GM10248 (cell line): Measurements from ENCODE around the gene TGFB1.
A peak's percentile ranks its signal among the peaks of the same experiment; 100 is the strongest.

ENCODE experiments used
- CTCF ChIA-PET: fragments of 300-600 bp; sonication (Branson Sonifier 250); formaldehyde crosslinking; extraction: SDS; loops from one replicate; lab custom pipeline; 2021; ENCODE audit warnings: antibody characterized with exemption; lab: Yijun Ruan, JAX
- POLR2A ChIA-PET: fragments of 350-650 bp; sonication (Branson Sonifier 250); formaldehyde crosslinking; extraction: SDS; loops from one replicate; lab custom pipeline; 2020; ENCODE audit warnings: antibody characterized with exemption; lab: Yijun Ruan, JAX
- DNase-seq: peaks from one replicate; pipeline ENCODE4 v3.0.0; 2012; ENCODE audit errors: extremely low spot score
- CTCF ChIP-seq: IDR thresholded peaks from 2 replicates; pipeline ENCODE4 v1.5.1; 2012; ENCODE audit warnings: mild to moderate bottlenecking, low read depth; ENCODE audit errors: extremely low read depth, missing control alignments, control extremely low read depth

TGFB1 gene

GRCh38 chr19:41310033-41310831 lies 43.5 kb downstream of the TGFB1 start, which contains the start of gene CCDC97:
CCDC97 (plus strand) TSS chr19:41310172; CDS start chr19:41310311, 139 bp downstream.
- ChIA-PET POLR2A (interaction anchor here (0.7 to 1.0 kb wide), 2 partner anchors 13 to 42 kb away, joined by 3 to 4 read pairs; no protein-coding TSS in a partner anchor), CTCF (interaction anchor here (1.0 to 6.3 kb wide), 4 partner anchors 15 to 107 kb away, joined by 3 to 124 read pairs (median 28); no protein-coding TSS in a partner anchor)
- DNase-seq = peak; percentile 93
- TF ChIP-seq CTCF = no peak

- POLR2A ChIA-PET = interaction anchor here (0.7 to 1.8 kb wide), 3 partner anchors 12 to 45 kb away, joined by 3 to 7 read pairs (median 4); partner anchors contain the start of gene HNRNPUL1
- CTCF ChIA-PET = interaction anchor here (0.6 to 6.3 kb wide), 30 partner anchors 8 to 664 kb away, joined by 3 to 124 read pairs (median 5); partner anchors contain the start of gene HNRNPUL1
- no peak for TF ChIP-seq CTCF
- DNase-seq = no peak
Measured at GRCh38 chr19:41309180-41310032, 44.3 kb downstream of the TGFB1 start.

GRCh38 chr19:41308450-41309179 lies 45.1 kb downstream of the TGFB1 start:
- peak; percentile 98 for TF ChIP-seq CTCF
- CTCF ChIA-PET = interaction anchor here (0.6 to 6.3 kb wide), 37 partner anchors 8 to 663 kb away, joined by 3 to 124 read pairs (median 4); partner anchors contain the start of gene HNRNPUL1
- POLR2A ChIA-PET = interaction anchor here (1.0 to 1.8 kb wide), 2 partner anchors 44 kb away, joined by 3 to 7 read pairs; partner anchors contain the start of gene HNRNPUL1
- peak; percentile 78 for DNase-seq

GRCh38 chr19:41307954-41308449 lies 45.7 kb downstream of the TGFB1 start:
- CTCF ChIA-PET = interaction anchor here (0.7 to 6.3 kb wide), 25 partner anchors 9 to 645 kb away, joined by 3 to 124 read pairs (median 4); partner anchors contain the start of gene HNRNPUL1
- POLR2A ChIA-PET = interaction anchor here (1.8 kb wide), 1 partner anchor 44 kb away, joined by 7 read pairs; the partner anchor contains the start of gene HNRNPUL1

More at GRCh38 chr19:41307954-41308449, 45.7 kb downstream of the TGFB1 start:
- TF ChIP-seq CTCF = no peak
- no peak for DNase-seq
